ENCODE data around the gene GLIS1. TPM values are rescaled to one million over a fixed set of nuclear protein-coding genes. Genes with fewer than 3 reads are reported as not detected.

Gene GLIS1
- total and polyA plus RNA-seq, 2 of the 8 experiments (the other 6 are each of a cell fraction or from before 2014, with no cell fraction given), result 0.15 to 0.22 TPM

- H3K27me3 ChIP-seq (replicated peaks in 1 of 4; ENCODE audit: control insufficient read depth in 3 of 4, extremely low read depth in 1 of 4, insufficient read depth in 3 of 4, low read length in 3 of 4), result 0 out of 7 replicates have a peak, but pooled peaks cover 0 to under 1% (median under 1%) of the 10 kb centered on the region in 4 experiments
- H2BK20ac ChIP-seq (ENCODE audit: low read length), result peak overlapping the region; percentile 48; the same call in 1 of the 2 replicates
- no peaks in the 10 kb centered on the region for H3K23me2 ChIP-seq (ENCODE audit: low read depth, low read length)
- ChIA-PET CTCF (ENCODE audit: partially characterized antibody) (interaction anchor here (1.3 to 6.6 kb wide), 4 partner anchors 9 to 113 kb away, joined by 4 to 95 read pairs (median 6); no protein-coding TSS in a partner anchor), POLR2A (ENCODE audit: partially characterized antibody) (no interaction called here)
- no peak overlapping the region for H3K27ac ChIP-seq (ENCODE audit: low read depth, low read length)
- no peak overlapping the region for H3K4me3 ChIP-seq (ENCODE audit: extremely low read depth in 1 of 4, insufficient read depth in 2 of 4, low read depth in 3 of 4, low read length in 4 of 4)
- no peaks in the 10 kb centered on the region for H4K20me1 ChIP-seq (replicated peaks in 1 of 2; ENCODE audit: control insufficient read depth in 1 of 2, insufficient read depth in 2 of 2, low read length in 2 of 2)
- no peak overlapping the region for H3K23ac ChIP-seq (ENCODE audit: insufficient read length)
- no peak overlapping the region for H3K56ac ChIP-seq (replicated peaks; ENCODE audit: insufficient read length, low read depth, low read length)
- no peak overlapping the region for H3K14ac ChIP-seq (ENCODE audit: insufficient read length)
- no peak overlapping the region for H3K9ac ChIP-seq (replicated peaks in 1 of 4; ENCODE audit: extremely low read depth in 1 of 4, low read depth in 3 of 4, low read length in 3 of 4)
- no peak overlapping the region for H2BK12ac ChIP-seq (ENCODE audit: low read depth, low read length)
- no peak overlapping the region for H4K91ac ChIP-seq (replicated peaks; ENCODE audit: insufficient read length, low read length)
- H3K4me1 ChIP-seq (replicated peaks in 1 of 4; ENCODE audit: control insufficient read depth in 3 of 4, insufficient read depth in 4 of 4, low read length in 3 of 4), result peaks cover 0 to 6% (median under 1%) of the 10 kb centered on the region in 4 experiments; a peak in 5 of 7 replicates
- no peaks in the 10 kb centered on the region for H3K9me3 ChIP-seq (ENCODE audit: insufficient read depth in 2 of 2, low read depth in 1 of 2, low read length in 1 of 2)
- H2BK120ac ChIP-seq (replicated peaks; ENCODE audit: low read depth, low read length), result no peak overlapping the region
- no peaks in the 10 kb centered on the region; a peak in 1 of 4 replicates for H3K79me2 ChIP-seq (ENCODE audit: control insufficient read depth in 1 of 2, insufficient read depth in 2 of 2, low read length in 2 of 2)
- H3K4me2 ChIP-seq (ENCODE audit: insufficient read depth in 1 of 2, low read depth in 2 of 2, low read length in 2 of 2), result no peak overlapping the region
- no peak overlapping the region for H2AFZ ChIP-seq (ENCODE audit: low read length)
- H2BK15ac ChIP-seq (ENCODE audit: low read length), result no peak overlapping the region
- H3K4ac ChIP-seq (replicated peaks; ENCODE audit: insufficient read length, low read depth, low read length), result no peak overlapping the region
- H3K18ac ChIP-seq (ENCODE audit: extremely low read depth, low read length), result no peak overlapping the region
- no peak overlapping the region for H2AK5ac ChIP-seq (ENCODE audit: low read depth, low read length)
- WGBS, 2 experiments (ENCODE audit: extremely low coverage in 1 of 2, insufficient coverage in 1 of 2, insufficient read length in 1 of 2, insufficient replicate concordance in 2 of 2, low coverage in 1 of 2, low lambda C conversion rate in 2 of 2, missing lambda C conversion rate in 1 of 2), result 90% methylated on average over 11 of the region's 11 CpGs; no CpG with 5 or more reads in 1 of the 2 experiments
- no peaks in the 10 kb centered on the region for H3K36me3 ChIP-seq (ENCODE audit: control insufficient read depth in 2 of 4, insufficient read depth in 4 of 4, low read length in 3 of 4)
- no peak overlapping the region for H4K8ac ChIP-seq (ENCODE audit: extremely low read depth, insufficient read depth, low read length)
- H2BK5ac ChIP-seq (ENCODE audit: low read depth, low read length), result no peak overlapping the region
- no peaks in the 10 kb centered on the region for H3K79me1 ChIP-seq (ENCODE audit: low read depth, low read length)
- FAIRE-seq (no peak), DNase-seq (ENCODE audit: low read depth in 1 of 2, low spot score in 2 of 2) (no peak)
- no peak overlapping the region for H4K5ac ChIP-seq (ENCODE audit: insufficient read length, low read depth, low read length)
- no peak for TF ChIP-seq SIRT6 (IDR thresholded peaks at IDR 0.05; ENCODE audit: low read length)
- no peak for TF ChIP-seq NANOG (IDR thresholded peaks at IDR 0.05; ENCODE audit: insufficient read depth, low read depth, low read length, poor library complexity, severe bottlenecking)
- TF ChIP-seq TBP (IDR thresholded peaks at IDR 0.05; ENCODE audit: low read depth, low read length), result no peak
- TF ChIP-seq HDAC6 (IDR thresholded peaks at IDR 0.05; ENCODE audit: low read depth, low read length), result no peak
These were observed 258.3 kb downstream of the GLIS1 start for GRCh38 chr1:53480678-53481077.

All from H1 (cell line).